ENCODE data around the gene PLA2G15. TPM values are rescaled to one million over a fixed set of nuclear protein-coding genes. Genes with fewer than 3 reads are reported as not detected.

Gene PLA2G15
- total and polyA plus RNA-seq, 9 donors, result 7.3 to 18.4 (median 9.7) TPM

GRCh38 chr16:68275611-68276191 lies 30.5 kb downstream of the PLA2G15 start:
- Histone ChIP-seq H3K4me1 (ENCODE audit: insufficient read depth) (no peaks in the 10 kb centered on the region), H3K27ac (no peak overlapping the region), H3K4me3 (no peak overlapping the region), H3K9me3 (no peaks in the 10 kb centered on the region), H3K36me3 (no peaks in the 10 kb centered on the region), H3K27me3 (no peaks in the 10 kb centered on the region)
- intact Hi-C loops (cut with DNase I), result no loop called here
- TF ChIP-seq EP300 (IDR thresholded peaks at IDR 0.05), result no peak
- TF ChIP-seq POLR2A (IDR thresholded peaks at IDR 0.05), result no peak
- TF ChIP-seq CTCF (IDR thresholded peaks at IDR 0.05), result no peak
- 72 to 80% (median 74%) methylated on average over 4 of the region's 4 CpGs for WGBS, 3 donors
- DNase-seq, result no peak

- Histone ChIP-seq H3K27me3 (no peaks in the 10 kb centered on the region), H3K9me3 (no peaks in the 10 kb centered on the region), H3K36me3 (no peaks in the 10 kb centered on the region), H3K4me1 (ENCODE audit: insufficient read depth) (no peaks in the 10 kb centered on the region), H3K4me3 (no peak overlapping the region), H3K27ac (no peak overlapping the region)
- no peak for DNase-seq
- TF ChIP-seq CTCF (IDR thresholded peaks at IDR 0.05), result no peak
- no peak for TF ChIP-seq EP300 (IDR thresholded peaks at IDR 0.05)
- TF ChIP-seq POLR2A (IDR thresholded peaks at IDR 0.05), result no peak
- 60 to 83% (median 82%) methylated on average over 3 of the region's 3 CpGs for WGBS, 3 donors
- intact Hi-C loops (cut with DNase I), result no loop called here
Measured at GRCh38 chr16:68276223-68276622, 31.1 kb downstream of the PLA2G15 start.

- 89 to 93% (median 92%) methylated on average over 13 of the region's 13 CpGs for WGBS, 3 donors
- intact Hi-C loops (cut with DNase I), result no loop called here
- H3K9me3 ChIP-seq, result no peaks in the 10 kb centered on the region
- H3K27ac ChIP-seq, result no peak overlapping the region
- TF ChIP-seq EP300 (IDR thresholded peaks at IDR 0.05) (no peak), CTCF (IDR thresholded peaks at IDR 0.05) (no peak), POLR2A (IDR thresholded peaks at IDR 0.05) (no peak)
- H3K36me3 ChIP-seq, result no peaks in the 10 kb centered on the region
- no peak overlapping the region for H3K4me3 ChIP-seq
- H3K4me1 ChIP-seq (ENCODE audit: insufficient read depth), result no peaks in the 10 kb centered on the region
- DNase-seq, result no peak
- no peaks in the 10 kb centered on the region for H3K27me3 ChIP-seq
Measured at GRCh38 chr16:68279726-68280558, 34.8 kb downstream of the PLA2G15 start.

GRCh38 chr16:68281368-68282063 lies 36.3 kb downstream of the PLA2G15 start:
- H3K4me1 ChIP-seq (ENCODE audit: insufficient read depth), result no peaks in the 10 kb centered on the region
- TF ChIP-seq CTCF (IDR thresholded peaks at IDR 0.05), result no peak
- no peak for TF ChIP-seq EP300 (IDR thresholded peaks at IDR 0.05)
- TF ChIP-seq POLR2A (IDR thresholded peaks at IDR 0.05), result no peak
- H3K27me3 ChIP-seq, result no peaks in the 10 kb centered on the region
- intact Hi-C loops (cut with DNase I), result no loop called here
- no peaks in the 10 kb centered on the region for H3K36me3 ChIP-seq
- H3K4me3 ChIP-seq, result no peak overlapping the region
- DNase-seq, result no peak
- 73 to 81% (median 80%) methylated on average over 4 of the region's 4 CpGs for WGBS, 3 donors
- H3K9me3 ChIP-seq, result no peaks in the 10 kb centered on the region
- no peak overlapping the region for H3K27ac ChIP-seq
